ENCODE measurements around the gene IP6K2.
A peak's percentile ranks its signal among the peaks of the same experiment; 100 is the strongest.
"Not testable (repeated sequence)": the region's sequence is repeated elsewhere in the genome, so short reads cannot be mapped to it uniquely, and the experiment has no call there.

The IP6K2 gene, protein sequence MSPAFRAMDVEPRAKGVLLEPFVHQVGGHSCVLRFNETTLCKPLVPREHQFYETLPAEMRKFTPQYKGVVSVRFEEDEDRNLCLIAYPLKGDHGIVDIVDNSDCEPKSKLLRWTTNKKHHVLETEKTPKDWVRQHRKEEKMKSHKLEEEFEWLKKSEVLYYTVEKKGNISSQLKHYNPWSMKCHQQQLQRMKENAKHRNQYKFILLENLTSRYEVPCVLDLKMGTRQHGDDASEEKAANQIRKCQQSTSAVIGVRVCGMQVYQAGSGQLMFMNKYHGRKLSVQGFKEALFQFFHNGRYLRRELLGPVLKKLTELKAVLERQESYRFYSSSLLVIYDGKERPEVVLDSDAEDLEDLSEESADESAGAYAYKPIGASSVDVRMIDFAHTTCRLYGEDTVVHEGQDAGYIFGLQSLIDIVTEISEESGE

DNA sequence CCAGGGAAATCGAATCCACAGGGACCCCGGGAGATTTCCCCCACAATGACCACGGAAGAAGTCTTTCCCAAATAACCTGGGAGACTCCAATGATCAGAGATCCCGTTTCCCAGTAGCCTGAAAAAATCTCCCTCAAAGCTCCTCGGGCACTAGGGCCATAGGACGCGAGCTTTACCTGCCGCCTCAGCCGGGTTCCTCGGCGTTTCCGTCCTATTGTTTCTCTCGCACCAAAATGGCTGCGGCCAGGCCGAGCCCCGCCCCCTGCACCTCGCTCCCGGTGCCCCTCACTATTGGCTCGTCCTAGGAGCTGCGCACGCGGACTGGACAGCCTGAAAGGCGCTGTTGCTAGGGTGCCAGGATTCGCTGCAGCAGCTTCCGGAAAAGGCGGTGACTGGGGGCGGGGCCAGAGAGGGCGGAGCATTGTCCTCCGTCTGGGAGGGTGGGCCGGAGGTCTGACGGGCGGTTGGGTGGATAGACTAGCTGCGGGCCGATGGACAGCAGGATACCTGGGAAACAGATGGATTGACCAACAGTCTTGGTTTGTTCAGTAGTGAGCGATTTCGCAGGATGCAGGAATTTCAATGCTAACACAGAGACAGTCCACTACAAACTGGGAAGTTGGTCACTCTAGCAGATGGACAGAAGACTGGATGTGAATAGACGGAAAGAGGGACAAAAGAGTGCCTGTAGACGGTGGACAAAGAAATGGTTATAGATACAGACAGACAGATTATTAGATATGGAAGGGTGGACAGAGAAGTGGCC lies at the start of gene IP6K2:
Gene IP6K2, minus strand, starts transcription at position 240 of the 765 bp plus-strand sequence. CDS start 21,930 bp downstream, outside the sequence.
- peak; percentile 98 to 99 for DNase-seq

DNA sequence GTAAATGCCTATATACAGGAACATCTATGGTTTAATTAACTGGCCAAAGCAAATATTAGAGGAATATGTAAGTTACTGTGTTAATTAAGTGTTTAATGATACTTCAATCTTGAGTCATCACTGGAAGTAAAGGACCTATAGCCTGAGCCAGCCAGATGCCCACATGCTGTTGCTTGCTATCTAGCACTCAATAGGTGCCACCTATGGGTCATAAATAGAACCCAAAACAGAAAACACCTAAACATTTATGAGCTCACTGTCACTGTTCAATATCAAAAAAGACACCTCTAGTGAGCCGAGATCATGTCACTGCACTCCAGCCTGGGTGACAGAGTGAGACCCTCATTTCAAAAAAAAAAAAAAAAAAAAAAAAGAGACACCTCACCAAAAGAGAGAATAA lies 48.4 kb upstream of the IP6K2 start:
- DNase-seq = no peak

DNA sequence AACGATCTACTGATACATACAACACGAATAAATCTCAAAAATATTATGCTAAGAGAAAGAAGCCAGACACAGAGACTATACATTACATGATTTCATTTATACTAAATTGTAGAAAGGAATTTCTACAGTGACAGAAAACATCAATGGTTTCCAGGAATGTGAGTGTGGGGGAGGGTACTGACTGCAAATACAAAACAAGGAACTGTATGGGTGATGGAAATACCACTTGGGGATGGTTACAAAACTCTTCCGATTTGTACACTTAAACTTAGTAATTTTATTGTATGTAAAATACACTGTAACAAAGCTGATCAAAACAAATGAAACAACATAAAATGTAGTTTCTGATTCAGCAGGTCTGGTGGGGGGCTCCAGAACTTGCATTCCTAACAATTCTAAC lies 45.8 kb upstream of the IP6K2 start:
- no peak for DNase-seq

DNA sequence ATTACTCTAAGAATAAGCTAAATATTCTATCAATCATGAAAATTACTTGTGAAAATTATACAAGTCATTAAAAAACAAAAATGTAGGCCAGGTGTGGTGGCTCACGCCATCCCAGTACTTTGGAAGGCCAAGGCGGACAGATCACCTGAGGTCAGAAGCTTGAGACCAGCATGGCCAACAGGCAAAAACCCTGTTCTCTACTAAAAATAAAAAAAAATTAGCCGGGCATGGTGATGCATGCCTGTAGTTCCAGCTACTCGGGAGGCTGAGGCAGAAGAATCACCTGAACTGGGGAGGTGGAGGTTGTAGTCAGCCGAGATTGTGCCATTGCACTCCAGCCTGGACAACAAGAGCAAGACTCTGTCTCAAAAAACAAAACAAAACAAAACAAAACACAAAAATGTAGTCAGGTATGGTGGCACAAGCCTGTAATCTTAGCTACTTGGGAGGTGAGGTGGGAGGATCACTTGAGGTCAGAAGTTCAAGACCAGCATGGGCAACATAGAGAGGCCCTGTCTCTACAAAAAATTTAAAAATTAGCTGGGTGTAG lies 43.0 kb upstream of the IP6K2 start:
- DNase-seq = not testable (repeated sequence)

DNA sequence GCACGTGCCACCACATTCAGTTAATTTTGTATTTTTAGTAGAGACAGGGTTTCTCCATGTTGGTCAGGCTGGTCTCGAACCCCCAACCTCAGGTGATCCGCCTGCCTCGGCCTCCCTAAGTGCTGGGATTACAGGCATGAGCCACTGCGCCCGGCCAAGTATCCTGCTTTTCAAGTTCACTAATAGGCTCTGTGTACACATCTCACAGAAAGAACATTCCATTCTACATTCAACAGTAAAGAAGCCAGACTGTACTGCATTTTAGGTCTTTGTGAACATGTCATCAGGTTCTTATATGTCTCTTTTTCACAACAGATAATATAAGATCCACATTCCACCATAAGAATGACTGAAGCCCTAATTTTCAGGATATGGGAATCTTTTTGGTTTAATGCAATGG lies 42.5 kb upstream of the IP6K2 start:
- DNase-seq = not testable (repeated sequence)

DNA sequence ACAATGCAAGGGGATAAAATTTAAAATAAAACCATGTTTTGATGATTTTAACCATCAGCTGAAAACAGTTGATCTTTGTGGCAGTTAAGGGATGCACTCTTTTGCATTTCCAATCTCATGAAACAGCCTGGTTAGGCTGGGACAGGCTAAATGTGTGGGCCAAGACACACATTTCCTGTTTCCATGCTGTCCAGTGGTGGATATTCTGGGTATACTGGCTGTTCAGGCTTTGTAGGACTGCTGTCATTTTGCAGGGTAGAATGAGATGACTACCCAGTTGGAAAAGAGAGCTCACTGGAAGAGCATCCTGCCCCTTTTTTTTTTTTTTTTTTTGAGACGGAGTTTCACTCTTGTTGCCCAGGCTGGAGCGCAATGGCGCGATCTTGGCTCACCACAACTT lies 42.0 kb upstream of the IP6K2 start:
- no peak for DNase-seq

DNA sequence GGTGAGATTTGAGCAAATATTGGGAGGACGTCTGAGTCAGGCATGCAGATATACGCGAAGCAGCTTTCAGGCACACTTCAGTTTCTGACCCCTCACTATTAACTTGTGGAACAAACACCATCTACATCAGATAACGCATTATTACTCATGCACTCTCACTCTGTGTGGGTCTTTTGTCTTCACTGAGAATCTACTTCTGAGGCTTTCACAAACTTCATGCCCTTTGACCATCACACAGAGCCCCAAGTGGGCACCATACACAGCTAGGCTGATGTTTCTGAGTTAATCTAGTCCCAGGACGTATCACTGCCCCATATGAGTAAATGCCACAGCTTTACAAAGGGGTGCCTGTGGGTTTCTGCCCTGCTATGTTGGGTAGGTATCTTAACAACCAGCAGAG lies 39.6 kb upstream of the IP6K2 start:
- no peak for DNase-seq

DNA sequence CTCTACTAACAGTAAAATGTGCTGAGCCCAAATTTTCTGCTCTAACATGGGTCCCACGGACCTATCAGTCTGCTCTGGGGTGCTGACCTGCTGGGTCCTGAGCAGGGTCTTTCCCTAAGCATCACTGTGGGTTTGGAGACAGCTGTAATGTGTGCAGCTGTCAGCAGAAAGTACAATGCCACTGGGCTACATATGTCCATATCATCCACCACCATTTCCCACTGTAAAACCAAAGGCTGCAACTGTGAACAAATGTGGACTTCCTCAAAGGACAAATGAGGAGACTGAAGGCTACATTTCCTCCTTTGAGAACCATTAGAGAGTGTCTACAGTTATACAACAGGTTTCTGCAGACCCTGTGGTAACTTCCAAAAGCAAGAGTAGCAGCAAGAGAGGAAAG lies 33.8 kb upstream of the IP6K2 start:
- no peak for DNase-seq

DNA sequence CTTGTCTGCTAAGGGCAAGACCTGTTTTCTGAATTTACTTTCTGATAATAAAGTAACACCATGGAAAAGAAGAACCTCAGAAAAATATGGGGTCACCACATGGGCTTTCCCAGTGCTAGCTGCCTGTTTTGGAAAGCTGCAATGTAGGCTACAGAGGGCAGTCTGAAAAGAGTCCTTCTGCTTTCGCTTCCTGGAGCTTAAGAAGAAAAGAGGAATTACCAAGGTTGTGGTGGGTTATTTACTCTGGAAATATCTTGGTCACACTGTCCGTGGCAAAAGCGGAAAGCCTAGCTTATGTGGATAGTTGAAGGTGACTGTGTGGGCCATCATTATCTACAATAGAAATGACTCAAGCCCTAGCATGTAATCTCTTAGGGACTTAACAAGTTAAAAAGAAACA lies 31.7 kb upstream of the IP6K2 start:
- no peak for DNase-seq

DNA sequence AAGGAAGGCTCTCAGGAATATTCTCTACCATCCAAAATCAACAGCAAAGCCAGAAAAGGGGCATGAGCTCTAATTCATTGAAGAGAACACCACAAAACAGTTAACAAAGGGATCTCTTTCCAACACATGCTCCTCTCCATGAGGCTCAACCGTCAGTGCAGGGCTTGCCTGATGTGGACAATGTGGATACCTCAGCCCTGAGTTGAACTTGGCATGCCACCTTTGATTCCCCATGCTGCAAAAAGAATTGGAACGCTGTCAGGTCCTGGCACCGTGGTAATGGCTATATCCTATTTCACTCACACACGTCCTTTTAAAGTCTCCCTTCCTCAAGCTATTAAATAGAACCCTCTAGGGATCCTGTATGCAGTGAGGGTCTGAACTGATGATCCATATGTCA lies 30.7 kb upstream of the IP6K2 start:
- DNase-seq = no peak

DNA sequence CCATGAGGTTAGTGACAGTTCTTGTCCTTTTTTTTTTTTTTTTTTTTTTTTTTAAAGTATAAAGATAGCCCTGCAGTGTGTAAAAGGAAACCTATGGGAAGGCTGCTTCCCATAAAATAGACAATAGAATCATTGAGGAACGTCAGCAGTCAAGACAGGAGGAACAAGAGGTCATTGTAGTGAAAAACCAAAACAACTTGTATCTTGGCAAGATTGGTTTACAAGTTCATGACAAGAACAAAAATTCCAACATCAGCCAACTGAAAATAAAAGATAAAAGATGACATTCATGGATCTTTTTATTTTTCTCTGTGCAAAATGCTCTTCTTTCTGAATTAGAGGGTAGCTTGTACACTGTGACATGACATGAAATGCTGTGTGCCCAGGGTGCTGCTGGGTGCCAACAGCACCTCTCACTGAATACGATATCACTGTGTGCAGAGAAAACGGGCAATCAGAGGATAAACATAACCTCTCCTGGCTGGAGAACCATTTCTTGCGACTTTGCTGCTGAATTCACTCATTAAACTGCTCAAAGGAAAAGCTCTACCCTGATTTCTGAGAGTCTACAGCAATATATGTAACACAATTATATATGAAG lies 30.1 kb upstream of the IP6K2 start:
- DNase-seq = no peak

DNA sequence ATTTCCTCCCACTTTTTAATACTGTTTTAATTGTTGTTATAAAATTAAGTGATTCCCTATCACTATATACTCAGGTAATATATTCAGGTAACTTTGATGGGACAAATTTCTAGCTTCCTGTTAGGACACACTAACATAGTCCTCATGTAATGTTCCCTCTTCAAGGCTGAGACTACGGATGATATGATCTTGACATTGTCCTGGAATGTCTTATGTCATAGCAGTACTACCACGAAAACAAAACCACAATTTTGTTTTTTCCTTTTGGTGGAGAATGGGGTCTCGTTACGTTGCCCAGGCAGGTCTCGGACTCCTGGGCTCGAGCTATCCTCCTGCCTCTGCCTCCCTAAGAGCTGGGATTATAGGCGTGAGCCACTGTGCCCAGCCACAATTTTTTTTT lies 26.8 kb upstream of the IP6K2 start:
- no peak for DNase-seq

DNA sequence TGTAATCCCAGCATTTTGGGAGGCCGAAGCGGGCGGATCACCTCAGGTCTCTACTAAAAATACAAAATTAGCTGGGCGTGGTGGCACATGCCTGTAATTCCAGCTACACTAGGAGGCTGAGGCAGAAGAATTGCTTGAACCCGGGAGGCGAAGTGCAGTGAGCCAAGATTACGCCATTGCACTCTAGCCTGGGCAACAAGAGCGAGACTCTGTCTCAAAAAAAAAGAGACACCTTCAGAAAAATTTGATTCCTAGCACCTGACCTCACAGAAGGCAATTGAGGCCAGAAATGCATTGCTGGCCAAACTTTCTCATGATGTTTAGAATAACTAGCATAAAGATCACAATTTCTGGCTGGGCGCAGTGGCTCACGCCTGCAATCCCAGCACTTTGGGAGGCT lies 24.2 kb upstream of the IP6K2 start:
- DNase-seq = not testable (repeated sequence)

DNA sequence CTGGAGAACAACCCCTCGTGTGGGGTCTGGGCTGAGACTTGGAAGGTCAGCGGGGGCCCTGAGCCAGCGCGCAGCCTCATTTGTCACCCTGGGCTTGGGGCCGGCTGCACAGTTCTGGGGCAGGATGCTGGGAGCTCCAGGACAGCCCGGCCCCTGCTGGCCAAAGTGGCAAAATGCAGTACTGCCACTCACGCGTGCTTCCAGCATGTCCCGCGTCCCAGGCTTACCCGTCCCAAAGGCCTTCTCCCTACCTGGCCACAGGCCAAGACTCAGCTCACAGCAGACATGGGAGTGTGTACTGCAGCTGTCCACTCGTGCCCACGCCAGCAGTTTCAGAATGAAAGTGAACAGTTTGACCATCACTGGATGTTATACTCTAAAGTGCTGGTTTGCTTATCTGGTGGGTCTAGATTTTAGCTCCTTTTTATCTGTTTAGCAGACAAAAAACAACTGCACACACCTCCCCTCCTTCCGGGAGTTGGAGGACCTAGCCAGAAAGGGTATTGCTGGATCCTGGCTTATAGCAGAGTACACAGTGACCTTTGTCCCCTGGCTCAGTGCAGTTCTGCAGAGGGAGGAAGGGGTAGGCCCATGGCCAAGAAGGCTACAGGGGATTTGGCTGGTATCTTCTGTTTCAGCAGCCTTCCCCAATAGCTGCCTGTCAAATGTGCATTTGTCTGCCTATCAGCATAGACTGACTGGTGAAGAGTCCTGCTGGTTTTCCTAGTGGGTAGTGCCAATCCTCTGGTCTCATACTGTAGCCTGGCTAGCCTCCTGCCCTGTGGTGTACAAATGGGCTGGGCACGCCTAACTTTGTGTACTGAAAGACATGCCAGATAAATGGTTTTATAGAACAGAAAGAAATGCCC lies 23.2 kb upstream of the IP6K2 start:
- DNase-seq = peak; percentile 38 to 41

DNA sequence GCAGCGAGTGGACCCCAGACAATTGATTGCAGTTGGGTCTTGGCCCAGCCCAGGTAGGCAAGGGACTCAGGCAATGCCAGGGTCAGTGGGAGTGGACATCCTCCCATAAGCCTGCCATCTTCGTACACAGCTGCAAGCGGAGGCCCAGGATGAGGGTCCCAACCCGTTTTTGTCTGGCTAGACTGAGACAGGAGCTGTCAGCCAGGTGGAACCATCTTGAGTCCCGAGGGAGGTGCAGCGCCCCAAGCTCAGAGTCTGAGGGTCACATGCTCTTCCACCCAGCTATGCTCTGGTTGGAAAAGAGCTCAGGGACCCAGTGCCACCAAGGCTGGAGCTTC lies 22.6 kb upstream of the IP6K2 start:
- DNase-seq = no peak

DNA sequence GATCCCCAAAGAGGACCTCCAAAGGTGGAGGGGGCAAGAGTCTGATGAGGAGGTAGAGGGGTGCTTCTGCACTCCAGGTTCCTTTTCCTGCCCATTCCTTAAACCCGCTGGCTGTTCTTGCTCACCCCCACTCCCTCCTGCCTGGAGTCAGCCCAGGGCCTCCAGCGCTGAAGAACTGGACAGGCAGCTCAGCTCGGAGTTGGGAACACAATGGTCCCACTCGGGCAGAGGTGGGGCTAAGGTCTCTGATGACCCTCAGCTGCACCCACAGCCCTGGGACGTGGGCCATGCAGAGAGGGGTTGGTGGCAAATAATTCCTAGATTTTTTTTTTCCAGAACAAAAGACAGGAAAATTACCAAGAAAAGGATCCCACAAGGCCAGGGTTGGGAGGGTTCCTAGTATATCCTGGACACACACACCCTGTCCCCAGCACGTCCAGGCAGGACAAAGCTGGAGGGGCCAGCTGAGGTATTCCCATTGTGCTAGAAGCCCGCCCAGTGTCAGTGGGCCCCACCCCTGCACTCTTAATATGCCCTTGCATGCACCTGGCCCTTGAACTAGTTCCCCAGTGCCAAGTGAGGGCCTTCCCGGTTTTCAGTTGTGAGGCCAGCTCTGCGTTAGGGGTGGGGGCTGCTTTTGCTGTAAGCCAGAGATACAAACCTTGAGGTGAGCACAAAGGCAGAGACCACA lies 22.1 kb upstream of the IP6K2 start:
- DNase-seq = no peak

DNA sequence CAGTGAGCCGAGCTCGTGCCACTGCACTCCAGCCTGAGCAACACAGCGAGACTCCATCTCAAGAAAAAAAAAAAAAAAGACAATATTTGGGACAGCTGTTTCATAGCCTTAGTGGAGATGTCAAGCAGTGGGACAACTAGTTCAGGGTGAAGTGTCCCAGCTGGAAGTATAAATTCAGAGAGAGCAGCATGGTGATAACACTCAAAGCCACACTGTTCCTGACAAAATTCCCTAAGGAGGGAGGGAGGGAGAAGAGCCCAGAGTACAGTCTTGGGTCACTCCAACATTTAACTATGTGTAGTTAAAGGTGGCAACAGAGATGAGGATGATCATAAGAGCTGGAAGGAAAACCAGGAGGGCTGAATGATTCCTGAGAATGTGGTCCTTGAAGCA lies 21.1 kb upstream of the IP6K2 start:
- DNase-seq = no peak

DNA sequence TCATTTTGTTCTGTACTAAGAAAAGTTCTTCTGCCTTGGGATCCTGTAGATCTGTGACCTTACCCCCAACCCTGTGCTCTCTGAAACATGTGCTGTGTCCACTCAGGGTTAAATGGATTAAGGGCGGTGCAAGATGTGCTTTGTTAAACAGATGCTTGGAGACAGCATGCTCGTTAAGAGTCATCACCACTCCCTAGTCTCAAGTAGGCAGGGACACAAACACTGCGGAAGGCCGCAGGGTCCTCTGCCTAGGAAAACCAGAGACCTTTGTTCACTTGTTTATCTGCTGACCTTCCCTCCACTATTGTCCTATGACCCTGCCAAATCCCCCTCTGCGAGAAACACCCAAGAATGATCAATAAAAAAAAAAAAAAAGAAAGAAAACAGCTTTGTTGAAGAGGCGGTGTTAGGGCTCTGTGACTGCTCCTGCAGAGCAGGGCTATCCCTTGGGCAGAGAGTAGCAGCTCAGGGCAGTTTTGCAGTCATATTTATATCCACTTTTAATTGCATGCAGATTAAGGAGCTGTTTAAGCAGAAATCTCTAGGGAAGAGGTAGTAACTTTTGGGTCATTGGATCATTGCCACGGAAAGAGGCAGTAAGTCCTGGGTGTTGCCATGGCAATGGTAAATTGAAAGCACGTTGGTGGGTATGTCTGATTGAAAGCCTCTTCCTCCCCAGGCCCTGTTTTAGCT lies 18.2 kb upstream of the IP6K2 start:
- not testable (repeated sequence) for DNase-seq

DNA sequence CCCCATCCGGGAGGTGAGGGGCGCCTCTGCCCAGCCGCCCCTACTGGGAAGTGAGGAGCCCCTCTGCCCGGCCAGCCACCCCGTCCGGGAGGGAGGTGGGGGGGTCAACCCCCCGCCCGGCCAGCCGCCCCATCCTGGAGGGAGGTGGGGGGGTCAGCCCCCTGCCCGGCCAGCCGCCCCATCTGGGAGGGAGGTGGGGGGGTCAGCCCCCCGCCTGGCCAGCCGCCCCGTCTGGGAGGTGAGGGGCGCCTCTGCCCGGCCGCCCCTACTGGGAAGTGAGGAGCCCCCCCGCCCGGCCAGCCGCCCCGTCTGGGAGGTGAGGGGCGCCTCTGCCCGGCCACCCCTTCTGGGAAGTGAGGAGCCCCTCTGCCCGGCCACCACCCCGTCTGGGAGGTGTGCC lies 17.5 kb upstream of the IP6K2 start:
- DNase-seq = not testable (repeated sequence)

DNA sequence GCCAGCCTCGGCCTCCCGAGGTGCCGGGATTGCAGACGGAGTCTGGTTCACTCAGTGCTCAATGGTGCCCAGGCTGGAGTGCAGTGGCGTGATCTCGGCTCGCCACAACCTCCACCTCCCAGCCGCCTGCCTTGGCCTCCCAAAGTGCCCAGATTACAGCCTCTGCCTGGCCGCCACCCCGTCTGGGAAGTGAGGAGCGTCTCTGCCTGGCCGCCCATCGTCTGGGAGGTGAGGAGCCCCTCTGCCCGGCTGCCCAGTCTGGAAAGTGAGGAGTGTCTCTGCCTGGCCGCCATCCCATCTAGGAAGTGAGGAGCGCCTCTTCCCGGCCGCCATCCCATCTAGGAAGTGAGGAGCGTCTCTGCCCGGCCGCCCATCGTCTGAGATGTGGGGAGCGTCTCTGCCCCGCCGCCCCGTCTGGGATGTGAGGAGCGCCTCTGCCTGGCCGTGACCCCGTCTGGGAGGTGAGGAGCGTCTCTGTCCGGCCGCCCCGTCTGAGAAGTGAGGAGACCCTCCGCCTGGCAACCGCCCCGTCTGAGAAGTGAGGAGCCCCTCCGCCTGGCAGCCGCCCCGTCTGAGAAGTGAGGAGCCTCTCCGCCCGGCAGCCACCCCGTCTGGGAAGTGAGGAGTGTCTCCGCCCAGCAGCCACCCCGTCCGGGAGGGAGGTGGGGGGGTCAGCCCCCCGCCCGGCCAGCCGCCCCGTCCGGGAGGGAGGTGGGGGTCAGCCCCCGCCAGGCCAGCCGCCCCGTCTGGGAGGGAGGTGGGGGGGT lies 16.9 kb upstream of the IP6K2 start:
- DNase-seq = not testable (repeated sequence)

DNA sequence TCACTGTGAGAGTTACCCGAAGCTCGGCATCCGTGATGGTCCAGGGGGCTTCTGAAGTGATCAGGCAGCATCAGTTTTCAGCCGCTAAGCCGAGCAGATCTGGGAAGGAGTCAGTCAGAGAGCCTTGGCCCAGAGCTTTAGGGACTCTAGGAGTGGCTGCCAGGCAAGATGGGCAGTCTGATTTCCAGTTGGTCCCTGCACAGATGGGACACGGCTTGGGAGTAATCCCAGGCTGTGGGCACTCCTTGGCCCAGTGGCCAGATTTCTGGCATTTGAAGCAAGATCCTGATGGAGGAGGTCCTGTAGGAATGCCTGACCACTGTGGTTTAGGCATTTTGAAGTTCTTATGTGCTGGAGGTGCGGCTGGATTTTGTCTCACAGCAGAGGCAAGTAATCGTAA lies 10.5 kb upstream of the IP6K2 start:
- DNase-seq = no peak
